Naive thymus-derived CD4-positive, alpha-beta T cell (primary cell): Measurements from ENCODE around the gene CAMK2G. TPM values are rescaled to one million over a fixed set of nuclear protein-coding genes. Genes with fewer than 3 reads are reported as not detected.
A peak's percentile ranks its signal among the peaks of the same experiment; 100 is the strongest.

ENCODE experiments used
- ATAC-seq: fragments of 150-1000 bp; cut with Tn5 transposase; 2 replicates; pipeline ENCODE4 v1.10.0; 2021; ENCODE audit warnings: mild to moderate bottlenecking, moderate library complexity
- CTCF ChIA-PET: fragments of 350-600 bp; sonication (Branson Sonifier 250); formaldehyde crosslinking; loops from one replicate; lab custom pipeline; 2021; ENCODE audit warnings: antibody characterized with exemption; lab: Charles Lee
- POLR2A ChIA-PET: fragments of 350-600 bp; sonication (Branson Sonifier 250); formaldehyde crosslinking; loops from one replicate; lab custom pipeline; 2021; ENCODE audit warnings: antibody characterized with exemption, inconsistent platforms; lab: Charles Lee
- DNase-seq, 9 donors: peaks; one replicate each; pipeline versions ENCODE4 v3.0.0 to v3.0.0-alpha.2; 2020 to 2022; ENCODE audit warnings: mixed read lengths in 1 of 9
- H3K27ac ChIP-seq: one replicate; pipeline ENCODE4 v1.7.0; 2013; ENCODE audit warnings: mild to moderate bottlenecking, low read depth, low read length, moderate library complexity
- H3K27me3 ChIP-seq, 2 donors: one replicate each; pipeline ENCODE4 v1.7.0; 2013; ENCODE audit warnings: low read length in 2 of 2, mild to moderate bottlenecking in 2 of 2, moderate library complexity in 2 of 2; ENCODE audit not compliant: control insufficient read depth in 2 of 2, insufficient read depth in 2 of 2
- H3K36me3 ChIP-seq, 3 experiments: 1 replicate in 2 of 3; 2 replicates in 1 of 3; pipeline ENCODE4 v1.7.0; 2013; ENCODE audit warnings: low read length in 3 of 3, mild to moderate bottlenecking in 3 of 3, moderate library complexity in 1 of 3; ENCODE audit not compliant: insufficient read depth in 3 of 3, control insufficient read depth in 2 of 3
- H3K4me1 ChIP-seq, 2 donors: one replicate each; pipeline ENCODE4 v1.7.0; 2013; ENCODE audit warnings: low read length in 2 of 2, mild to moderate bottlenecking in 2 of 2, moderate library complexity in 1 of 2; ENCODE audit not compliant: control insufficient read depth in 2 of 2, insufficient read depth in 2 of 2
- H3K4me3 ChIP-seq: 2 replicates; pipeline ENCODE4 v1.7.0; 2013; ENCODE audit warnings: mild to moderate bottlenecking, low read length
- H3K9me3 ChIP-seq, 3 experiments: 1 replicate in 2 of 3; 2 replicates in 1 of 3; pipeline ENCODE4 v1.7.0; 2013; ENCODE audit warnings: low read length in 3 of 3; ENCODE audit not compliant: control insufficient read depth in 2 of 3
- H3K27ac Mint-ChIP-seq, 9 donors: one replicate each; pipeline ENCODE4 v1.8.0; 2020 to 2022; ENCODE audit warnings: mixed read lengths in 9 of 9, mild to moderate bottlenecking in 8 of 9, moderate library complexity in 5 of 9, inconsistent platforms in 2 of 9
- H3K27me3 Mint-ChIP-seq, 5 donors: one replicate each; pipeline ENCODE4 v1.8.0; 2021 to 2022; ENCODE audit warnings: mixed read lengths in 5 of 5, mild to moderate bottlenecking in 1 of 5
- H3K36me3 Mint-ChIP-seq, 5 donors: one replicate each; pipeline ENCODE4 v1.8.0; 2020 to 2022; ENCODE audit warnings: mixed read lengths in 5 of 5, mild to moderate bottlenecking in 3 of 5, inconsistent platforms in 1 of 5
- H3K4me1 Mint-ChIP-seq, 7 donors: one replicate each; pipeline ENCODE4 v1.8.0; 2020 to 2022; ENCODE audit warnings: mixed read lengths in 7 of 7, mild to moderate bottlenecking in 3 of 7, inconsistent platforms in 1 of 7
- H3K4me3 Mint-ChIP-seq, 10 donors: one replicate each; pipeline ENCODE4 v1.8.0; 2020 to 2022; ENCODE audit warnings: mild to moderate bottlenecking in 10 of 10, mixed read lengths in 10 of 10, moderate library complexity in 6 of 10, inconsistent platforms in 2 of 10
- H3K9me3 Mint-ChIP-seq, 11 donors: one replicate each; pipeline ENCODE4 v1.8.0; 2020 to 2022; ENCODE audit warnings: mixed read lengths in 11 of 11, mild to moderate bottlenecking in 4 of 11, inconsistent platforms in 1 of 11, moderate library complexity in 1 of 11
- intact Hi-C, 2 donors: fragments of 100-400 bp; cut with micrococcal nuclease; formaldehyde crosslinking; loops; one replicate each; pipeline ENCODE4 v1.15.1; 2023
- polyA plus RNA-seq, 2 donors: library from polyadenylated mRNA; unstranded; fragments of 300-500 nt; fragmentation: Illumina TruSeq; gene quantifications; one replicate each; pipeline ENCODE4 v1.2.3, GENCODE V29; 2021
- total RNA-seq, 6 experiments: library from RNA in 5 of 6; stranded (reverse) in 5 of 6; gene quantifications; 1 replicate in 5 of 6; 2 replicates in 1 of 6; pipeline ENCODE4 v1.2.3 and lab custom pipeline; 2021 to 2026

CAMK2G gene
- total and polyA plus RNA-seq, 7 experiments from 2014 or later: 5.6 to 70.9 (median 54.6) TPM

GRCh38 chr10:73819513-73820093 is 54.8 kb downstream of the CAMK2G start:
- no peaks in the 10 kb centered on the region for H3K4me1 ChIP-seq
- intact Hi-C loops: no loop called here
- H3K27ac ChIP-seq: no peak overlapping the region
- Mint-ChIP-seq H3K4me1 (peaks cover 0 to 10% (median 0%) of the 10 kb centered on the region in 7 donors), H3K4me3 (no peak overlapping the region), H3K36me3 (peaks cover 0 to 50% (median 13%) of the 10 kb centered on the region in 5 donors), H3K27me3 (no peaks in the 10 kb centered on the region), H3K27ac (peak overlapping the region in 3 of 9 donors; percentile 38 to 53 (median 46)), H3K9me3 (no peaks in the 10 kb centered on the region)
- CTCF ChIA-PET: no interaction called here
- no peaks in the 10 kb centered on the region for H3K27me3 ChIP-seq
- DNase-seq (no peak), ATAC-seq (no peak)
- no peak overlapping the region for H3K4me3 ChIP-seq
- no peaks in the 10 kb centered on the region for H3K9me3 ChIP-seq
- peaks cover 10 to 84% (median 15%) of the 10 kb centered on the region in 3 experiments for H3K36me3 ChIP-seq
- POLR2A ChIA-PET: interaction anchor here (0.5 kb wide), 1 partner anchor 28 kb away, joined by 3 read pairs; no protein-coding TSS in a partner anchor

- peak overlapping the region in 3 of 9 donors; percentile 23 to 79 (median 28) for H3K27ac Mint-ChIP-seq
- H3K36me3 Mint-ChIP-seq: peaks cover 0 to 52% (median 13%) of the 10 kb centered on the region in 5 donors
- no peaks in the 10 kb centered on the region for H3K9me3 ChIP-seq
- H3K27me3 Mint-ChIP-seq: no peaks in the 10 kb centered on the region
- H3K4me3 Mint-ChIP-seq: no peak overlapping the region
- DNase-seq (no peak), ATAC-seq (no peak)
- ChIA-PET POLR2A (no interaction called here), CTCF (no interaction called here)
- peaks cover 0 to 10% (median 0%) of the 10 kb centered on the region in 7 donors for H3K4me1 Mint-ChIP-seq
- H3K4me3 ChIP-seq: no peak overlapping the region
- H3K27ac ChIP-seq: no peak overlapping the region
- peaks cover 7 to 82% (median 15%) of the 10 kb centered on the region in 3 experiments for H3K36me3 ChIP-seq
- intact Hi-C loops: no loop called here
- no peaks in the 10 kb centered on the region for H3K4me1 ChIP-seq
- no peaks in the 10 kb centered on the region for H3K9me3 Mint-ChIP-seq
- no peaks in the 10 kb centered on the region for H3K27me3 ChIP-seq
Measured at GRCh38 chr10:73819081-73819480, 55.3 kb downstream of the CAMK2G start.

- POLR2A ChIA-PET: no interaction called here
- CTCF ChIA-PET: interaction anchor here (1.0 kb wide), 1 partner anchor 62 kb away, joined by 3 read pairs; no protein-coding TSS in a partner anchor
- Mint-ChIP-seq H3K36me3 (peaks cover 0 to 58% (median 17%) of the 10 kb centered on the region in 5 donors), H3K9me3 (no peaks in the 10 kb centered on the region), H3K4me3 (no peak overlapping the region), H3K27ac (peak overlapping the region in 2 of 9 donors; percentile 42 to 58), H3K27me3 (no peaks in the 10 kb centered on the region), H3K4me1 (peaks cover 0 to 10% (median 0%) of the 10 kb centered on the region in 7 donors)
- Histone ChIP-seq H3K36me3 (peaks cover under 1 to 82% (median 11%) of the 10 kb centered on the region in 3 experiments), H3K27me3 (no peaks in the 10 kb centered on the region), H3K9me3 (no peaks in the 10 kb centered on the region), H3K27ac (no peak overlapping the region), H3K4me3 (no peak overlapping the region), H3K4me1 (no peaks in the 10 kb centered on the region)
- DNase-seq: no peak
- no peak for ATAC-seq
- intact Hi-C loops: no loop called here
Measured at GRCh38 chr10:73818402-73818801, 56.0 kb downstream of the CAMK2G start.

GRCh38 chr10:73817826-73818225 is 56.5 kb downstream of the CAMK2G start:
- peaks cover 0 to 64% (median 23%) of the 10 kb centered on the region in 5 donors for H3K36me3 Mint-ChIP-seq
- intact Hi-C loops: no loop called here

GRCh38 chr10:73816917-73817729 is 57.2 kb downstream of the CAMK2G start:
- Histone ChIP-seq H3K4me3 (no peak overlapping the region), H3K36me3 (peaks cover 0 to 81% (median 8%) of the 10 kb centered on the region in 3 experiments), H3K4me1 (no peaks in the 10 kb centered on the region), H3K27ac (no peak overlapping the region), H3K9me3 (no peaks in the 10 kb centered on the region), H3K27me3 (no peaks in the 10 kb centered on the region)
- peaks cover 0 to 14% (median 6%) of the 10 kb centered on the region in 7 donors for H3K4me1 Mint-ChIP-seq
- ChIA-PET POLR2A (interaction anchor here (1.0 kb wide), 1 partner anchor 83 kb away, joined by 7 read pairs; no protein-coding TSS in a partner anchor), CTCF (interaction anchor here (0.7 to 1.0 kb wide), 2 partner anchors 63 to 197 kb away, joined by 3 read pairs; no protein-coding TSS in a partner anchor)
- DNase-seq (no peak), ATAC-seq (no peak)
- H3K4me3 Mint-ChIP-seq: no peak overlapping the region
- no peaks in the 10 kb centered on the region for H3K27me3 Mint-ChIP-seq
- peak overlapping the region in 5 of 9 donors; percentile 14 to 70 (median 38) for H3K27ac Mint-ChIP-seq
- intact Hi-C loops: no loop called here
- H3K36me3 Mint-ChIP-seq: peaks cover 0 to 63% (median 19%) of the 10 kb centered on the region in 5 donors
- H3K9me3 Mint-ChIP-seq: peaks cover 0 to 2% (median 0%) of the 10 kb centered on the region in 11 donors

More at GRCh38 chr10:73817826-73818225, 56.5 kb downstream of the CAMK2G start:
- no peak overlapping the region for H3K27ac ChIP-seq
- no peaks in the 10 kb centered on the region for H3K4me1 ChIP-seq
- ChIA-PET POLR2A (interaction anchor here (1.0 kb wide), 1 partner anchor 82 kb away, joined by 7 read pairs; no protein-coding TSS in a partner anchor), CTCF (interaction anchor here (0.7 to 1.0 kb wide), 2 partner anchors 62 to 196 kb away, joined by 3 read pairs; no protein-coding TSS in a partner anchor)
- H3K27ac Mint-ChIP-seq: peak overlapping the region in 5 of 9 donors; percentile 36 to 51 (median 45)
- peaks cover 0 to 2% (median 0%) of the 10 kb centered on the region in 11 donors for H3K9me3 Mint-ChIP-seq
- H3K27me3 Mint-ChIP-seq: no peaks in the 10 kb centered on the region
- no peaks in the 10 kb centered on the region for H3K9me3 ChIP-seq
- DNase-seq (no peak), ATAC-seq (no peak)
- no peak overlapping the region for H3K4me3 ChIP-seq
- no peak overlapping the region for H3K4me3 Mint-ChIP-seq
- peaks cover 0 to 84% (median 11%) of the 10 kb centered on the region in 3 experiments for H3K36me3 ChIP-seq
- no peaks in the 10 kb centered on the region for H3K27me3 ChIP-seq
- H3K4me1 Mint-ChIP-seq: peaks cover 0 to 10% (median 2%) of the 10 kb centered on the region in 7 donors

GRCh38 chr10:73815719-73816030 is 58.7 kb downstream of the CAMK2G start:
- no peak for DNase-seq
- Histone ChIP-seq H3K27me3 (no peaks in the 10 kb centered on the region), H3K4me3 (no peak overlapping the region), H3K36me3 (peaks cover 0 to 75% (median 8%) of the 10 kb centered on the region in 3 experiments), H3K27ac (no peak overlapping the region), H3K4me1 (peaks cover 0 to 1% of the 10 kb centered on the region in 2 donors), H3K9me3 (no peaks in the 10 kb centered on the region)
- peaks cover 0 to 14% (median 7%) of the 10 kb centered on the region in 7 donors for H3K4me1 Mint-ChIP-seq
- H3K27me3 Mint-ChIP-seq: no peaks in the 10 kb centered on the region
- ChIA-PET POLR2A (interaction anchor here (1.0 to 1.4 kb wide), 3 partner anchors 38 to 319 kb away, joined by 3 to 5 read pairs (median 4); partner anchors contain the start of genes CAMK2G and PPP3CB), CTCF (no interaction called here)
- peaks cover 0 to 2% (median 0%) of the 10 kb centered on the region in 11 donors for H3K9me3 Mint-ChIP-seq
- intact Hi-C loops: no loop called here
- ATAC-seq: no peak
- no peak overlapping the region for H3K4me3 Mint-ChIP-seq
- peak overlapping the region in 4 of 9 donors; percentile 21 to 56 (median 31) for H3K27ac Mint-ChIP-seq
- H3K36me3 Mint-ChIP-seq: peaks cover 0 to 58% (median 15%) of the 10 kb centered on the region in 5 donors
